Stimulated activated CD4-positive, alpha-beta T cell treated with anti-CD3 and anti-CD28 coated beads, Interleukin-1b, Interleukin-23, amount 100 ng/mL, for 4 hours (primary cell): ENCODE data around the gene IFIT3.

Source experiments
- DNase-seq, 2 donors: peaks; one replicate each; pipeline ENCODE4 v3.0.0-alpha.2; 2020; ENCODE audit warnings: low read depth in 2 of 2

The IFIT3 gene

DNA sequence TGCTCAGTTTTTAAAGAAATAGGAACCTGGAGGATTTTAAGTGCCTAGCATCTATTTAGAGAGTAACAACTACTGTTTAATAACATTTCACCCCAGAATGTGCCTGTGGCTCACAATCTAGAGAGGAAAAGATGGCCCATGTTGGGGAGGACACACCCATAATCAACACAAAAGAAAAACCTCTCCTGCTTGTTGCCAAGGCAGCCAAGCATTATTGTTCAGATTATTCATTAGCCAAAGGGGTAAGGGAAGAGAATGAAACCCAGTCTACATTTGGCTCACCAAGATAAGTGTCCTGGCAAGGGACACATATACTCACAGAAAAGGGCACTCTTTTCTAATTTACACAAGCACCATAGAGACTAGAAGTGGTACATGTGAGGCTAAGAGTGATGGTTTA is 32.4 kb downstream of the IFIT3 start:
- no peak for DNase-seq

DNA sequence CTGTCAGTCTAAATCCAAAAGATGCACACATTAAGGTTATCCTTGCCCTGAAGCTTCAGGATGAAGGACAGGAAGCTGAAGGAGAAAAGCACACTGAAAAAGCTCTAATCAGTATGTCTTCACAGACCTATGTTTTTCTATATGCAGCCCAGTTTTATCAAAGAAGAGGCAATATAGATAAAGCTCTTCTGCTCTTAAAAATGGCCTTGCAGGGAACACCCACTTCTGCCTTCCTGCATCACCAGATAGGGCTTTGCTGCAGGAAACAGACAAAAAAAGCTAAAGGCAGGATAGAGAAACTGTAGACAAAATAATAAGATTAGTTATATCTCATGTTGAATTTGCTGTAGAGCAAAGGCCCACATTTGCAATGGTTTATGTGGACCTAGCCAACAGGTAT is 35.1 kb downstream of the IFIT3 start:
- no peak for DNase-seq

DNA sequence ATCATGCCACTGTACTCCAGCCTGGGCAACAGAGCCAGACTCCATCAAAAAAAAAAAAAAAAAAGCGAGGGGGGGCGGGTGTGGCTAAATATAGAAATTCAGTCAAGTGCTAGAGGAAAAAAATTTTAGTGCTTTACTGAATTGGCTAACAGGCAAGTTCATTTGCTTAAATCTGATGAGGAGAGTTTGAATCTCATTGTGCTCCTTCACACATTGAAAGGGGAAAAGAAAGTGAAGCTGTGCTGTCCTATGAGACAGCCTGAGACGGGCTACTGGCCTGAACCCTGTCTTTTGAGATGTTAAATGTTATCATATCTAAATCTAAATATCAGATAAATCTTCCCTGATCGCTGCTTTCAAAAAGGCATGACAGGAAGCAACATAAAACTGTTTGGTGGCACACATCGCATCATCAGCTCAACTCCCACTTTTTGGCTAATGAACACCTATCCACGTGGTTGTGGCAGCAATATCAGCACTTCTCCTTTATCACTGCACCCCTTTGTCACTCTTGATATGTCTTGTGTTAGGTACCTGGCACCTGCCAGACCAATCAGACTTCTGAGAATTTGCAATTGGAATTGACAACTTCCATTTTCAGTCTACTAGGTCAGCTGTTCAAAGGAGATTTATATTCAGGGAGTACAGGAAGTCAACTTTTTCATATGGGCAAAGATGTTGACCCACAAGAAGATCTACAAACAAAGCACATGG is 36.1 kb downstream of the IFIT3 start:
- DNase-seq, result no peak

DNA sequence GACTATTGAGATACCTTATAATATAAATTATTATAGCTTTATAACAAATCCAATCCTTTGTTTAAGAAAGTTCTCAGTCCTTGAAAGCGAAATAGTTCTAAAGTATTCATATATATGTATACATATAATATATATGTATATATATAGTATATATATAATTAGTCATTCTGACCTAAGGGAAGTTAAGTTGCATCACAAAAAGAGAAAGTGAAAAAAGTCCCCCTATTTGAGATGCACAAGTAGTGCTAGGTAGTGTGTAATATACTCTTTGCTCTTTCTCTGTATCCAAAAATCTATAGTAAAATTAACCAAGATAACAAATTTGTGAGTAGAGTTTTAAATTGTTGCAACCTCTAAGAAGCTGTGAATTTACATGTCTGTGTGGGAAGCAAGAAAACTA is 36.7 kb downstream of the IFIT3 start:
- DNase-seq, result no peak

DNA sequence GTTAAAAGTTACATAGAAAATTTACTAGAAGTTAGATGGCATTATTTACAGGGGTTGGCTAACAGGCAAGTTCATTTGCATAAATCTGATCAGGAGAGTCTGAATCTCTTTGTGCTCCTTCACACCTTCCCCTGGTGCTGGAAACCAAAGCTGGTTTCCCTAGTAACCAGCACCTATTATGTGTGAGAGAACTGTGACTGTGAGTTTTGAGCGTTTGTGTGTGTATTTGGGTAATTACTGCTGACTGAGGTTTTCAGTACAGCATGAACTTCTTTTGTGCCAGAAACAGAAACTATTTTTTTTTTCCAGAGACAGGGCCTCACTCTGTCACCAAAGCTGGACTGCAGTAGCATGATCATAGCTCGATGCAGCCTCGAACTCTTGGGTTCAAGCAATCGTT is 39.7 kb downstream of the IFIT3 start:
- DNase-seq, result no peak

DNA sequence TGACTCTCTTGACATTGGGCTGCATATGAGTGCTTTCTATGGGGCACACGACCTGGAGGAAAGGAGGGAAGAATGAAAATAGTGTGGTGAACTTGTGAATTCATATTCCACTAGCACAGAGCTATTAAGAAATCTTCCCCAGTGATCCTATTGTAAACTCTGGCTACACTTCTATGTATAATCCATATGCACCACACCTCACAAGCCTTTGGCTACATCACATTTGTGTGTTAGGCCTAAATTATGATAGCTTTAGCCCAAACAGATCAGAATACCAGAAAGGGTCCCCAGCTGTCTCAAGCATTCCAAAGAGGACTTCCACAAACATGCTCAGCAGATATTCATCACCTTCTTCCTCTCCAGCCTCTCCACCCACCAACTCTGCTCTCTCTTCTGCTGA is 40.3 kb downstream of the IFIT3 start:
- no peak for DNase-seq

DNA sequence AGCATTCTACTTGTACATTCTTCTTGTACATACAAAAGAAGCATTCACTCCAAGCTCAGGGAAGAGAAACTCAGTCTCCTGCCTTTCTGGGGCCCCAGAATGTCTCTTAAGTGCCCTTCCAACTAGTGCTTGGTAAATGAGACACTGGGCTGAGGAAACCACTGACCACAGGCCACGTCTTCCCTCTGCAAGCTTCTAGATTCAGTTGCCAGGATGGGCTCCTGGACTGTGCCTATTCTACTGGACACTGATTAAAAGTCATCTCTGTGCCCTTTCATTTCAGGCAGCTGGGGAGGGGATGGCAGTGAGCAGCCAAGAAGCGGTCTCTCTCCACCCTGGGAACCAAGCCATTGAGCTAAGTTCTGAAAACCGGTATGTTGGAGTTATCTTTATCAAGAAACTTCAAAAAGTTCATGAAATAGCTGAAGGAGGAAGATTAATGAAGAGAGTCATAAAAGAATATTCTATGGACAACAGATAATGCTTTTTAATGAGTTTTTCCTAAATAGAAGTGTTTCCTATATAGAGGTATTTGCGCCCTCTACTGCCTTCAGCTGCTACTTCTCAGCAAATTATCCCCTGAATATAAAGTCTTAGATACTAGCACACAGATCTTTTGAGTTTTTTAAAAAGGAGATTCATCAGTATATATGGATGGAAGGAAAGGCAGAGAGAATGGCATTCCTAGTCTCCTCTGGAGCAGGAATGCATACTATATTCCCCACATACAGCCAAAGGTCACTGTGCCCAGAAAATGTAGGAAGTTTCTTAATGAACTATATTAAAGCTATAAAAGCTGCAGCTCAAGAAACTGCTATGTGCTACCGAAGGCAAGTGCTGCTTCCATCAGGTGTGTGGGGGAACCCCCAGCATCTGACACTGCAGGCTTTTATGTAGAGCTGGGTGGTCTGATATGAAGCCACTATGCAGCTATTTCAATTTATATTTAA is 41.6 kb downstream of the IFIT3 start:
- DNase-seq, result no peak

DNA sequence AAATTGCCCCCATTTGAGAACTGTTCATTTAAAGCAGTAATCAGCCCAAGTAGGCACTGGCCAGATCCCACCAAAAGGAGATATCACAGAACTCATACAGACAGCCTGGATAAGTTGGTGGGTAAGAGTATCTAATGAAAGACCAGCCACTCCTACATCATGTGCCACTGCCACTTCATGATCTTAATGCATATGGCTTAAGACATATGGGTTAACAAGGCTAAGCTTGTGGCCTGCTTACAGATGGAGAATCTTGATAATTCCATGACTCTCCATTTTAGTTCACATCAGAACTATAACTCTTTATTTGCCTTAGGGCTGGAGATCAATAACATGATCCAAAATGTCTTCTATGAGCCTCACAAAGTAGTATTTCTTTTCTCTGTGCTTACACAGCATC is 43.3 kb downstream of the IFIT3 start:
- no peak for DNase-seq

DNA sequence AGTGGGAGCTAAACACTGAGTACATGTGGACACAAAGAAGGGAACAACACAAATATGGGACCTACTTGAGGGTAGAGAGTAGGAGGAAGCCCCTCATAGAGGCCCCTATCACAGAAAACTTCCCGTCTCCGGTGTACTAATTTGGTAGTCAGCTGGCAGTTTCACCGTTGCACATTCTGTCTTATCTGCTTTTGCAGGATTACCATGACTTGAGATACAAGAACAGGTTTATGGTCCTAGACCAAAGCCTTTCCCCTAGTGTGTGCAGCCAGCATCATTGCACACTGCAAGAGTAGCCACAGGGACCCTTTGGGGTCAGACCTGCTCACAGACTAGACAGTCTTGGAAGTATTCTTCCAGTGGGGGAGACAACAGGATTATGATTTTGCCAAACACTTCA is 44.2 kb downstream of the IFIT3 start:
- DNase-seq, result no peak

DNA sequence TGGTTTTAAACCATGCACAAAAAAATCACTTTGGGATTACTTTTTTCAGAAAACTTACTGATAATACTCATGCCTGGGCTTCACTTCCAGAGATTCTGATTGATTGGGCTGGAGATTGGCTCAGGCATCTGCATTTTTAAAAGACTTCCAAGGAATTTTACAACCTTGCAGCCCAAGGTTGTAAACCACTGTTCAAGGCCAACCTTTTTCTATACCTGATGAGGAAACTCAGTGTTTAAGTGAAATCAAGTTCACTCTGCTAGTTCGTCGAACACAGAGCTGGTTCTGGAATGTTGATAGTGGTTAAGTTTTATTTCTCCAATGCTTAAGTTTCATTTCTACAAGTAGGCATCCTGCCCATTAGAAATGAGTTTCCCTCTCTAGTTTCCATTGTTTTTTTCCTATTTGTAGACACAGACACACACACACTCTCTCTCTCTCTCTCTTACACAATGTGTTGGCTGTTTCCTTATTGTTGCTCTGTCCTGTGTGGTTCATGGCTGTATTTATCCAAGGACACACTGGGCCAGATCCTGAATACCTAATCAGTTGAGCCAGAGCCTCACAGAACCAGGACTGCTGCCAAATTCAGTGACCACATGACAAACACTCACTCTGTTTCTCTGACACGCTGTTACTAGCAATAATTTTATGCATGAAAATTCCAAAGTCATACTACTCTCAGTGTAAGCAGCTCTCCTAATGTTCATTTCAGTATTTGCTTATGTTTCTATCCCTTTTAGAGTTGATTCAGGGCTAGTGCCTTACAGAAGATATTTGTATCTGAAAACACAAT is 46.3 kb downstream of the IFIT3 start:
- DNase-seq, result no peak

DNA sequence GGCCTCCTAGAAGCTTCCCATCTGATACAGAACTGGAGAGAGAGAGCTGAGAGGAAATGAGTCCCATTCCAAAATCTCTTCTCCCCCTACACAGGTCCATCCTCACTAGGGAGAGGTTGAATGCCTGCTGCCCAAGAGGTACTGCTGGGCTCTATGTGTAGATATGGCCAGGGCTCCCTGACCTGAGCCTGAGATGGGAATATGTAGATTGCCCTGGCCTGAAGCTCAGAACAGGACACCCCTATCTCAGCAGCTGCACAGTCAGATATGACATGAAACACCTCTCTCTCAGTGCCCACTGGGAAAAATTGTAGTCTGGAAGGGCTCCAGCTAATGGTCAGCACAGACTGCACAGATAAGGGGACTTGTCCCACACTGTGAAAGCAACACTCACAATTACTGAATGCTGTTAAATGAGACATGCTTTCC is 46.9 kb downstream of the IFIT3 start:
- DNase-seq, result no peak

DNA sequence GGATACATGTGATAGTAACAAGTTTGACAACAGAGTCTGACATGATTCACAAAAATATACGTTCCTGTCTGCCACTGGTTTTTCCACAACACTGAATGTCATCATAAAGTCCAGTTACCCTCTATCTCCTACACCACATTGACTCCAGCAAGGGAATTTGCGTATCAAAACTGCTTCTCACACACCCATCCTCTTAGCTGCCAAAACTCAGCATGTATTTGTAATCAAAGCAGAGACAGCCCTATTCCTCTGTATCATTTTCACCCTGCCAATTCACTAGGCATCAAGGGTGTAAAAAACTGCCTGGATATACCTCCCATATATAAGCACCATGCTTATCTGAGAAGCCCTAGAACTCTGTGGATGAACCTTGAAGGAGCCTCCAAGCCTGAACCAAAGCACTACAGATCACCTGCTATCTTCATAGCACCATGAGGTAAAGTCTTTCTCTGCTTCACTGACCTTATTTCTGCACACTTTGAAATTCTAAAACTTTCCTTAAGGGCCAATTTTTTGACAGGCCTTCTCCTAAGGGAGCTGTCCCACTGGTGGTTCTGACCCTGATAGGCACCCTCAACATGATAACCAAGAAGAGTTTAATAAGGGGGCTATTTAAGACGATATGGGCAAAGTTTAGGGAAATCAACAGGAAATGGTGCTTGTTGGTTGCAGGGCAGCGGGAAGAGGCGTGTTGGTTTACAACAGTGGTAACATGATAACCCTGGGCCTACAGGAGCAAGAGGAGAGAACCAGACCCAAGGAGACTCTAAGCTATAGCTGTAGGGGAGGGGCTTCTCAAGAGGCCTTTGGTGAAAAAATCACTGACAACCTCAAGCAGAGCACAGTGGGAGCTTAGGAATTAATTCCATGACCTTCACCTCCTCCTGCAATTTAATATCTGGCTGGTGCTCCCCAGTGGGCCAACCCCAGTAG is 50.2 kb downstream of the IFIT3 start, which contains the start of gene IFIT1B:
TSS of gene IFIT1B (plus strand) at position 352 of the 933 bp plus-strand sequence. CDS start at position 432, 80 bp downstream.
- DNase-seq, result no peak

DNA sequence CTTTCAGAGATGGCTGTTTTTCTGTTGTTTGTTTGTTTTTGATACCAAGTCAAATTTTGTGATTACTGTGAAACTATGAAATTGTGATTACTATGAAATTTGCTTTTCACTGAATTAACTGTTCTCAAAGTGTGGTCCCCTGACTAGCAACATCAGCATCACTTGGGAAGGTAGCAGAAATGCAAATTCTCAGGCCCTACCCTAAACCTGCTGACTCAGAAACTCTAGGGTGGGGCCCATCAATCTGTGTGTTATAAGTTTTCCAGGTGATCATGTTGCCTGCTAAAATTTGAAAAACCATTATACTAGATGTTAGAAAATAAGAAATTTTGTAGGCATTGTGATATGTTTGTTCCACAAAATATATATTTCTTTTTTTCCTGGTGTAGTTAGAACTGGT is 51.3 kb downstream of the IFIT3 start:
- DNase-seq, result no peak

DNA sequence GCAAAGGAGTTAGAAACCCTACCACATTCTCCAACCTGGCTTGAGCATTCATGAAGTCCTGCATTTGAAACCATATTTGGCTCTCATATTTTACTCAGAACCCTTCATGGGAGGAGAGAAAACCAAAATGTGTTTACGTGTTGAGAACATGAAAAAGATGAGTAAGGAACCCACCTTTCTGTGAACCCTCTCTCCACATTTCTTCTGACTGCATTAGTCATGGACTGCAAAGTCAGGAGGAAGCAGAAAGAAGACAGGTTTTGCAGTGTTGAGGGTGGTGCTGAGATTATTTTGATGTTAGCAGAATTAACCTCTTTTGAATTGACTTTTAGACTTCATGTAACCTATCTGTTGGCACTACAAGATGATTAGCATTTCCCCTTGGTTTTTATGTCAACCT is 55.0 kb downstream of the IFIT3 start:
- DNase-seq, result no peak

DNA sequence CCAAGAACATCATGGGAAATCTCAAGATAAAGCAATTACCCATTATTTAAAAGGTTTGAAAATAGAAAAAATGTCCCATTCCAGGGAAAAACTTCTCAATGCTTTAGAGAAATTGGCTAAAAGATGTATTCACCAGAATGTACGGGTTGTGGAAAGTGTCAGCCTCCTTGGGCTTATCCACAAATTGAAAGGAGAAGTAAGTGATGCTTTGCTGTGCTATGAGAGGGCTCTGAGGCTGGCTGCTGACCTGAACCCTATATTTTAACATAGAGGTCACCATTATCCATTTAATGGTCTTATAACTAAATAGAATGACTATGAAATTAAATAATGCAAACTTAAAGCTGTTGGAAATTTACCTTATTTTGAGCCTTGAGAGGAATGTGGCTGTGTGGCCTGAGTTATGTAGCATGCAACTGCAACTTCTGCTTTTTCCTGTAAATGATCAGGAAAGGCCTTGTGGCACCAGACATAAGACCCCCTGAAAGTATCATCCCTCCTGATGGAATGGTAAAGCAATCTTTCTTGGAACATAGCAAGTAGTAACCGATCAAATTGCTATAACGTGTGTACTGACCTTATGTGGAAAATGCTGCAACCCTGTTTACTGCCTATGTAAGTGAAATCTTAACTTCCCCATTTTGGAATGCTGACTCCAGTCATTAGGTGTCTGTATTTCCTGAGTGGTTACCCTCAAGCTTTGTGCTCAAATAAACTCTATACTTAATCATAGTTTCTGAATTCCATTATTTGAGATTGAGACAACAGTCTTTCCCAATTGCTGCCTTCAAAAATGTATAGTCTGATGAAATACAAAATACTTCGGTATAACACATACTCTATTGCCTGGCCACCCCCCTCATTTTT is 56.9 kb downstream of the IFIT3 start:
- no peak for DNase-seq

DNA sequence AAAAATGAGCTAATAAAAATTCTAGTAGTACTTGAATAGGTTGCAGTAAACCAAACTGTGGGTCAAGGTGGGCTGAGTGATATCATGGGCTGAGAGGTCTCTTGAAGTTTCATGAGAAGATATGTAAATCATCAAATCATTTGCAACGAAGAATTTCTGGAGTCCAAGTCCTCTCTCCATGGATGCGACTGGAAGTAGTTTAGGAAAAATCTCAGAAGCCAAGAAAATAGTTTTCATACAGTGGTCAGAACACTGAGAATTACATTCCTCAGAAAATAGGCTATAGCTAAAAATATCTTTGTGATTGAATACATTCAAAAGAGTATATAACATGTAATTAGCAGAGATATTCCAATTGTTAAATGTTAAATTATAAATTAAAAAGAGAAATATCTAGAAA is 61.0 kb downstream of the IFIT3 start:
- no peak for DNase-seq

DNA sequence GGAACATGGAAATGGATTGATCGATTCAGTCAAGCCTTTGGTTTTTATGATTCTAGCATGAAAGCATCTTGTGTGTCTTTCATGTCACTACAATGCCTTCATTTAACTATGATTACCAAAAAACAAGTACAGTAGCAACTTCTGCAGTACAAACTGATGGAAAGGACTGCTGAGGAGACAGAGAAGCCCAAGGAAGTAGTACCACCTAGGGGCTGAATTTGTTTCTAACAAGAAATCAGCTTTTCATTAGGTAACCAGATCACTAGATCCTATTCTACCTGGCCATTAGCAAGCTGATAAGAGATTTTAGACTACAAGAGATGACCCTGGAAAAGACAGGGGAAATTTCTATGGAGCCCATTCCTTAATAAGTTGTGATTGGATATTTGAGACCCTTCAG is 61.5 kb downstream of the IFIT3 start:
- DNase-seq, result no peak
